MCF 10A (cell line): Measurements from ENCODE around the gene UBXN2A. TPM values are rescaled to one million over a fixed set of nuclear protein-coding genes. Genes with fewer than 3 reads are reported as not detected.
A peak's percentile ranks its signal among the peaks of the same experiment; 100 is the strongest.
"Not testable (repeated sequence)": the region's sequence is repeated elsewhere in the genome, so short reads cannot be mapped to it uniquely, and the experiment has no call there.

Source experiments
- BruUV-seq: library from RNA; stranded (reverse); fragments of 400-500 nt; replicated peaks from 2 replicates; lab custom pipeline; 2021; lab: Mats Ljungman, UMichigan
- CTCF ChIA-PET: fragments of 300-600 bp; sonication (Branson Sonifier 250); formaldehyde crosslinking; extraction: SDS; loops from one replicate; lab custom pipeline; 2021; ENCODE audit warnings: antibody characterized with exemption, inconsistent platforms; lab: Yijun Ruan, JAX
- POLR2A ChIA-PET: fragments of 300-600, 350-650 bp; sonication (Branson Sonifier 250); formaldehyde crosslinking; extraction: SDS; loops from one replicate; lab custom pipeline; 2020; ENCODE audit warnings: antibody characterized with exemption, inconsistent platforms; lab: Yijun Ruan, JAX
- DNase-seq: peaks from one replicate; pipeline ENCODE4 v3.0.0-alpha.2; 2018; ENCODE audit not compliant: unreplicated experiment
- H3K27ac Mint-ChIP-seq: one replicate; pipeline ENCODE4 v1.8.0; 2022; ENCODE audit warnings: mild to moderate bottlenecking, low read depth, mixed read lengths; ENCODE audit not compliant: unreplicated experiment
- H3K27me3 Mint-ChIP-seq: one replicate; pipeline ENCODE4 v1.8.0; 2022; ENCODE audit warnings: mixed read lengths; ENCODE audit not compliant: insufficient read depth, unreplicated experiment
- H3K36me3 Mint-ChIP-seq: one replicate; pipeline ENCODE4 v1.8.0; 2022; ENCODE audit warnings: mild to moderate bottlenecking, moderate library complexity, mixed read lengths; ENCODE audit not compliant: insufficient read depth, unreplicated experiment
- H3K4me1 Mint-ChIP-seq: one replicate; pipeline ENCODE4 v1.8.0; 2022; ENCODE audit warnings: mixed read lengths; ENCODE audit not compliant: insufficient read depth, unreplicated experiment
- H3K4me3 Mint-ChIP-seq: one replicate; pipeline ENCODE4 v1.8.0; 2022; ENCODE audit warnings: mild to moderate bottlenecking, moderate library complexity, mixed read lengths; ENCODE audit not compliant: unreplicated experiment
- H3K9me3 Mint-ChIP-seq: one replicate; pipeline ENCODE4 v1.8.0; 2022; ENCODE audit warnings: mixed read lengths; ENCODE audit not compliant: unreplicated experiment
- CTCF ChIP-seq: fragments of 200-600 bp; IDR thresholded peaks from one replicate; pipeline ENCODE4 v1.8.0; 2022; ENCODE audit warnings: antibody characterized with exemption, mild to moderate bottlenecking; ENCODE audit not compliant: unreplicated experiment
- intact Hi-C: fragments of 100-400 bp; cut with micrococcal nuclease; formaldehyde crosslinking; loops from 2 replicates; pipeline ENCODE4 v1.14.1; 2022
- total RNA-seq: library from RNA; stranded (reverse); gene quantifications from 2 replicates; pipeline ENCODE4 v1.2.3, GENCODE V29; 2022

UBXN2A gene
- total RNA-seq, 1 experiment from 2014 or later = 13.0 TPM

- Mint-ChIP-seq H3K9me3 (no peaks in the 10 kb centered on the region), H3K27me3 (no peaks in the 10 kb centered on the region), H3K27ac (peak overlapping the region; percentile 33), H3K36me3 (peaks cover 13% of the 10 kb centered on the region), H3K4me1 (peaks cover 19% of the 10 kb centered on the region), H3K4me3 (no peak overlapping the region)
- no TSS peak for BruUV-seq
- TF ChIP-seq CTCF = no peak
- ChIA-PET CTCF (interaction anchor here (0.7 to 1.4 kb wide), 3 partner anchors 17 to 140 kb away, joined by 3 to 4 read pairs (median 3); partner anchors contain the start of gene TP53I3), POLR2A (interaction anchor here (1.0 to 1.4 kb wide), 2 partner anchors 17 to 18 kb away, joined by 3 to 8 read pairs; partner anchors contain the start of gene ATAD2B)
- peak; percentile 29 for DNase-seq
- intact Hi-C loops = loop anchor here (5.0 kb wide), 1 partner anchor 138 kb away; the partner anchor contains the start of gene TP53I3
Measured at GRCh38 chr2:23944527-23944926, 4.3 kb downstream of the UBXN2A start.

GRCh38 chr2:23944976-23945375 is 4.7 kb downstream of the UBXN2A start:
- no peaks in the 10 kb centered on the region for H3K27me3 Mint-ChIP-seq

GRCh38 chr2:23947350-23947749 is 7.1 kb downstream of the UBXN2A start:
- POLR2A ChIA-PET = no interaction called here
- H3K27me3 Mint-ChIP-seq = no peaks in the 10 kb centered on the region
- BruUV-seq = no TSS peak
- CTCF ChIA-PET = interaction anchor here (1.7 kb wide), 1 partner anchor 21 kb away, joined by 5 read pairs; the partner anchor contains the start of gene ATAD2B
- TF ChIP-seq CTCF = no peak
- peaks cover 13% of the 10 kb centered on the region for H3K36me3 Mint-ChIP-seq
- no peak overlapping the region for H3K4me3 Mint-ChIP-seq
- H3K27ac Mint-ChIP-seq = no peak overlapping the region
- DNase-seq = no peak
- H3K4me1 Mint-ChIP-seq = peaks cover 9% of the 10 kb centered on the region
- intact Hi-C loops = no loop called here
- no peaks in the 10 kb centered on the region for H3K9me3 Mint-ChIP-seq

More at GRCh38 chr2:23944976-23945375, 4.7 kb downstream of the UBXN2A start:
- intact Hi-C loops = loop anchor here (5.0 kb wide), 1 partner anchor 137 kb away; the partner anchor contains the start of gene TP53I3
- ChIA-PET CTCF (interaction anchor here (0.7 to 1.4 kb wide), 3 partner anchors 17 to 139 kb away, joined by 3 to 4 read pairs (median 3); partner anchors contain the start of gene TP53I3), POLR2A (interaction anchor here (1.0 to 1.4 kb wide), 2 partner anchors 17 to 19 kb away, joined by 3 to 8 read pairs; partner anchors contain the start of gene ATAD2B)
- DNase-seq = no peak
- Mint-ChIP-seq H3K4me1 (peaks cover 17% of the 10 kb centered on the region), H3K9me3 (no peaks in the 10 kb centered on the region), H3K36me3 (peaks cover 13% of the 10 kb centered on the region), H3K27ac (peak overlapping the region; percentile 33), H3K4me3 (no peak overlapping the region)
- no TSS peak for BruUV-seq
- TF ChIP-seq CTCF = no peak

- ChIA-PET POLR2A (interaction anchor here (4.4 kb wide), 1 partner anchor 11 kb away, joined by 20 read pairs; the partner anchor contains the start of gene UBXN2A), CTCF (interaction anchor here (0.8 kb wide), 1 partner anchor 25 kb away, joined by 5 read pairs; the partner anchor contains the start of gene ATAD2B)
- H3K9me3 Mint-ChIP-seq, BruUV-seq, DNase-seq, H3K27me3 Mint-ChIP-seq, H3K36me3 Mint-ChIP-seq, H3K4me3 Mint-ChIP-seq, intact Hi-C loops, H3K4me1 Mint-ChIP-seq, H3K27ac Mint-ChIP-seq: not testable (repeated sequence)
Measured at GRCh38 chr2:23952558-23952957, 12.3 kb downstream of the UBXN2A start.
